ENCODE data around the gene AKR7A3. TPM values are rescaled to one million over a fixed set of nuclear protein-coding genes. Genes with fewer than 3 reads are reported as not detected.

AKR7A3 gene
- total RNA-seq, 1 experiment from 2014 or later = 1.9 TPM

GRCh38 chr1:19327301-19327700 lies 38.7 kb upstream of the AKR7A3 start:
- TF ChIP-seq CTCF (conservative IDR thresholded peaks at IDR 0.05; ENCODE audit: low read depth, low read length) (no peak), EZH2 (IDR thresholded peaks at IDR 0.05; ENCODE audit: borderline replicate concordance, low read depth, low read length, poor library complexity, severe bottlenecking) (no peak)
- no peaks in the 10 kb centered on the region for H3K4me1 ChIP-seq (ENCODE audit: insufficient read depth, low read length, poor library complexity, severe bottlenecking)
- no peaks in the 10 kb centered on the region for H3K27me3 ChIP-seq (replicated peaks; ENCODE audit: insufficient read depth, low read depth, low read length, poor library complexity)
- H3K9me3 ChIP-seq (ENCODE audit: low read depth, low read length, poor library complexity, severe bottlenecking) = no peaks in the 10 kb centered on the region
- H3K27ac ChIP-seq (ENCODE audit: low read depth, low read length, poor library complexity, severe bottlenecking) = no peak overlapping the region
- CTCF ChIA-PET = no interaction called here
- H3K4me3 ChIP-seq (ENCODE audit: low read depth, low read length, poor library complexity, severe bottlenecking) = no peak overlapping the region
- BruUV-seq (replicated peaks) = no TSS peak
- POLR2A ChIA-PET (ENCODE audit: low non-redundant PET) = no interaction called here
- intact Hi-C loops (cut with micrococcal nuclease; ENCODE audit: unreplicated experiment) = no loop called here
- no peak for DNase-seq (ENCODE audit: low spot score)
- peaks cover 7% of the 10 kb centered on the region for H3K36me3 ChIP-seq (ENCODE audit: insufficient read depth, low read length, poor library complexity, severe bottlenecking)

GRCh38 chr1:19326748-19327065 lies 38.1 kb upstream of the AKR7A3 start:
- CTCF ChIA-PET = no interaction called here
- POLR2A ChIA-PET (ENCODE audit: low non-redundant PET) = no interaction called here

GRCh38 chr1:19325958-19326747 lies 37.6 kb upstream of the AKR7A3 start:
- Histone ChIP-seq H3K9me3 (ENCODE audit: low read depth, low read length, poor library complexity, severe bottlenecking) (no peaks in the 10 kb centered on the region), H3K4me1 (ENCODE audit: insufficient read depth, low read length, poor library complexity, severe bottlenecking) (no peaks in the 10 kb centered on the region), H3K27me3 (replicated peaks; ENCODE audit: insufficient read depth, low read depth, low read length, poor library complexity) (no peaks in the 10 kb centered on the region), H3K4me3 (ENCODE audit: low read depth, low read length, poor library complexity, severe bottlenecking) (no peak overlapping the region), H3K36me3 (ENCODE audit: insufficient read depth, low read length, poor library complexity, severe bottlenecking) (peaks cover 7% of the 10 kb centered on the region), H3K27ac (ENCODE audit: low read depth, low read length, poor library complexity, severe bottlenecking) (no peak overlapping the region)
- ChIA-PET CTCF (no interaction called here), POLR2A (ENCODE audit: low non-redundant PET) (no interaction called here)
- no TSS peak for BruUV-seq (replicated peaks)
- no peak for DNase-seq (ENCODE audit: low spot score)
- intact Hi-C loops (cut with micrococcal nuclease; ENCODE audit: unreplicated experiment) = no loop called here
- TF ChIP-seq CTCF (conservative IDR thresholded peaks at IDR 0.05; ENCODE audit: low read depth, low read length) (no peak), EZH2 (IDR thresholded peaks at IDR 0.05; ENCODE audit: borderline replicate concordance, low read depth, low read length, poor library complexity, severe bottlenecking) (no peak)

More at GRCh38 chr1:19326748-19327065, 38.1 kb upstream of the AKR7A3 start:
- no peak for DNase-seq (ENCODE audit: low spot score)
- H3K36me3 ChIP-seq (ENCODE audit: insufficient read depth, low read length, poor library complexity, severe bottlenecking) = peaks cover 7% of the 10 kb centered on the region
- H3K9me3 ChIP-seq (ENCODE audit: low read depth, low read length, poor library complexity, severe bottlenecking) = no peaks in the 10 kb centered on the region
- no peak overlapping the region for H3K4me3 ChIP-seq (ENCODE audit: low read depth, low read length, poor library complexity, severe bottlenecking)
- BruUV-seq (replicated peaks) = no TSS peak
- TF ChIP-seq EZH2 (IDR thresholded peaks at IDR 0.05; ENCODE audit: borderline replicate concordance, low read depth, low read length, poor library complexity, severe bottlenecking) (no peak), CTCF (conservative IDR thresholded peaks at IDR 0.05; ENCODE audit: low read depth, low read length) (no peak)
- no peaks in the 10 kb centered on the region for H3K4me1 ChIP-seq (ENCODE audit: insufficient read depth, low read length, poor library complexity, severe bottlenecking)
- intact Hi-C loops (cut with micrococcal nuclease; ENCODE audit: unreplicated experiment) = no loop called here
- no peaks in the 10 kb centered on the region for H3K27me3 ChIP-seq (replicated peaks; ENCODE audit: insufficient read depth, low read depth, low read length, poor library complexity)
- H3K27ac ChIP-seq (ENCODE audit: low read depth, low read length, poor library complexity, severe bottlenecking) = no peak overlapping the region

All from A673 (cell line).